Liver (tissue), 9 donors: ENCODE data around the gene RNPEP. TPM values are rescaled to one million over a fixed set of nuclear protein-coding genes. Genes with fewer than 3 reads are reported as not detected.

ENCODE experiments used
- DNase-seq: peaks from one replicate; pipeline ENCODE4 v3.0.0-alpha.2; 2017; ENCODE audit warnings: low spot score
- H3K27ac ChIP-seq, 2 donors: one replicate each; pipeline ENCODE4 v1.7.0; 2013; ENCODE audit warnings: inconsistent platforms in 2 of 2, low read length in 2 of 2, control low read depth in 1 of 2, low read depth in 1 of 2, mild to moderate bottlenecking in 1 of 2
- H3K27me3 ChIP-seq, 4 donors: one replicate each; pipeline versions ENCODE4 v1.6.1 to v1.7.0; 2013; ENCODE audit warnings: low read length in 3 of 4, inconsistent platforms in 1 of 4, mild to moderate bottlenecking in 1 of 4, moderate library complexity in 1 of 4; ENCODE audit not compliant: control insufficient read depth in 4 of 4, insufficient read depth in 4 of 4
- H3K36me3 ChIP-seq, 4 donors: one replicate each; pipeline versions ENCODE4 v1.6.1 to v1.7.0; 2013; ENCODE audit warnings: low read length in 3 of 4, mild to moderate bottlenecking in 3 of 4, low read depth in 1 of 4, moderate library complexity in 1 of 4; ENCODE audit not compliant: control insufficient read depth in 4 of 4, insufficient read depth in 3 of 4
- H3K4me1 ChIP-seq, 4 donors: one replicate each; pipeline versions ENCODE4 v1.6.1 to v1.7.0; 2013; ENCODE audit warnings: low read length in 3 of 4, mild to moderate bottlenecking in 3 of 4, moderate library complexity in 1 of 4; ENCODE audit not compliant: control insufficient read depth in 4 of 4, insufficient read depth in 4 of 4
- H3K4me3 ChIP-seq, 3 donors: one replicate each; pipeline versions ENCODE4 v1.6.1 to v1.7.0; 2013; ENCODE audit warnings: low read length in 3 of 3, control low read depth in 1 of 3, low read depth in 1 of 3, mild to moderate bottlenecking in 1 of 3
- H3K9ac ChIP-seq, 2 donors: one replicate each; pipeline ENCODE4 v1.7.0; 2013; ENCODE audit warnings: low read length in 2 of 2, mild to moderate bottlenecking in 2 of 2, moderate library complexity in 2 of 2, control low read depth in 1 of 2, low read depth in 1 of 2
- H3K9me3 ChIP-seq, 4 donors: one replicate each; pipeline versions ENCODE4 v1.6.1 to v1.7.0; 2013; ENCODE audit warnings: low read length in 3 of 4; ENCODE audit not compliant: control insufficient read depth in 4 of 4
- ATF3 ChIP-seq: IDR thresholded peaks from 2 replicates; pipeline ENCODE4 v1.6.1; 2016; ENCODE audit warnings: antibody characterized with exemption
- CTCF ChIP-seq: fragments of 150-350 bp; IDR thresholded peaks from 2 replicates; pipeline ENCODE4 v1.5.1; 2017; ENCODE audit warnings: improper control_type of control experiment, low read depth, low read length; ENCODE audit not compliant: missing input control
- EGR1 ChIP-seq, 2 donors: IDR thresholded peaks; 2 replicates each; pipeline ENCODE4 v1.6.1; 2016 to 2018; ENCODE audit warnings: antibody characterized with exemption in 2 of 2, low read depth in 2 of 2
- FOXA1 ChIP-seq: IDR thresholded peaks from 2 replicates; pipeline ENCODE4 v1.6.1; 2016; ENCODE audit warnings: antibody characterized with exemption
- FOXA2 ChIP-seq: IDR thresholded peaks from 2 replicates; pipeline ENCODE4 v1.6.1; 2016; ENCODE audit warnings: antibody characterized with exemption
- GABPA ChIP-seq, 2 donors: IDR thresholded peaks in 1 of 2; conservative IDR thresholded peaks in 1 of 2; 2 replicates each; pipeline ENCODE4 v1.6.1; 2016; ENCODE audit warnings: antibody characterized with exemption in 2 of 2, mild to moderate bottlenecking in 1 of 2, moderate library complexity in 1 of 2
- HNF4A ChIP-seq, 2 donors: conservative IDR thresholded peaks; 2 replicates each; pipeline ENCODE4 v1.6.1; 2016; ENCODE audit warnings: antibody characterized with exemption in 2 of 2, mild to moderate bottlenecking in 2 of 2
- HNF4G ChIP-seq: IDR thresholded peaks from 2 replicates; pipeline ENCODE4 v1.6.1; 2016; ENCODE audit warnings: antibody characterized with exemption
- JUND ChIP-seq, 2 donors: IDR thresholded peaks; 2 replicates each; pipeline ENCODE4 v1.6.1; 2016; ENCODE audit warnings: antibody characterized with exemption in 2 of 2
- MAX ChIP-seq: IDR thresholded peaks from 2 replicates; pipeline ENCODE4 v1.6.1; 2016; ENCODE audit warnings: antibody characterized with exemption
- NR2F2 ChIP-seq: IDR thresholded peaks from 2 replicates; pipeline ENCODE4 v1.6.1; 2016; ENCODE audit warnings: antibody characterized with exemption
- RAD21 ChIP-seq, 2 donors: IDR thresholded peaks; 2 replicates each; pipeline ENCODE4 v1.6.1; 2016; ENCODE audit warnings: antibody characterized with exemption in 2 of 2, mild to moderate bottlenecking in 2 of 2
- REST ChIP-seq: IDR thresholded peaks from 2 replicates; pipeline ENCODE4 v1.6.1; 2016; ENCODE audit warnings: antibody characterized with exemption, mild to moderate bottlenecking
- RXRA ChIP-seq, 2 donors: IDR thresholded peaks; 2 replicates each; pipeline ENCODE4 v1.6.1; 2017 to 2018; ENCODE audit warnings: antibody characterized with exemption in 2 of 2, mild to moderate bottlenecking in 1 of 2
- SP1 ChIP-seq: IDR thresholded peaks from 2 replicates; pipeline ENCODE4 v1.6.1; 2018; ENCODE audit warnings: antibody characterized with exemption, mild to moderate bottlenecking
- TAF1 ChIP-seq: conservative IDR thresholded peaks from 2 replicates; pipeline ENCODE4 v1.6.1; 2016; ENCODE audit warnings: antibody characterized with exemption, mild to moderate bottlenecking
- YY1 ChIP-seq: IDR thresholded peaks from 2 replicates; pipeline ENCODE4 v1.6.1; 2016; ENCODE audit warnings: antibody characterized with exemption, mild to moderate bottlenecking
- ZBTB33 ChIP-seq: IDR thresholded peaks from 2 replicates; pipeline ENCODE4 v1.6.1; 2016; ENCODE audit warnings: antibody characterized with exemption
- WGBS: extraction: QIAGEN DNeasy Blood & Tissue Kit; methylation state at CpG from one replicate; pipeline ENCODE4 v1.1.7; 2013; 5-methylcytosine and 5-hydroxymethylcytosine counted together
- polyA plus RNA-seq, 2 donors: library from polyadenylated mRNA; stranded (reverse) in 1 of 2; unstranded in 1 of 2; fragments of 200-250 nt in 1 of 2; fragments of >200 nt in 1 of 2; fragmentation: Nextera tagmentation in 1 of 2; extraction: Ambion mirVana in 1 of 2; gene quantifications; one replicate each; pipeline versions ENCODE4 v1.2.1 to v1.2.3, GENCODE V29; 2013 to 2015
- total RNA-seq, 2 donors: library from RNA; depleted of rRNA; stranded (reverse); fragments of >200 nt; gene quantifications; one replicate each; pipeline ENCODE4 v1.2.3, GENCODE V29; 2014
- donor health status: healthy.
- donor health status: healthy.
- donor health status: healthy.
- donor health status: healthy.
- donor health status: healthy.

Gene RNPEP
- total and polyA plus RNA-seq, 4 donors: 16.3 to 26.5 (median 21.0) TPM

- Histone ChIP-seq H3K36me3 (no peaks in the 10 kb centered on the region), H3K9me3 (no peaks in the 10 kb centered on the region), H3K4me3 (no peak overlapping the region), H3K27me3 (peaks cover 0 to 3% (median 1%) of the 10 kb centered on the region in 4 donors), H3K9ac (no peak overlapping the region), H3K4me1 (no peaks in the 10 kb centered on the region), H3K27ac (no peak overlapping the region)
- TF ChIP-seq RAD21 (IDR thresholded peaks at IDR 0.05) (peak in 1 of 2 donors; percentile 22), ZBTB33 (no peak), EGR1 (IDR thresholded peaks at IDR 0.05; ENCODE audit: low read depth in 2 of 2) (no peak)
- DNase-seq: no peak
- 69% methylated on average over 4 of the region's 4 CpGs for WGBS
These were observed 37.3 kb upstream of the RNPEP start for GRCh38 chr1:201945157-201945556.

GRCh38 chr1:201945863-201946223 is 36.6 kb upstream of the RNPEP start:
- peaks cover 0 to 3% (median 1%) of the 10 kb centered on the region in 4 donors for H3K27me3 ChIP-seq
- TF ChIP-seq HNF4G (no peak), NR2F2 (no peak), EGR1 (IDR thresholded peaks at IDR 0.05; ENCODE audit: low read depth in 2 of 2) (no peak), CTCF (no peak), HNF4A (conservative IDR thresholded peaks at IDR 0.05) (no peak), RXRA (IDR thresholded peaks at IDR 0.05) (no peak), TAF1 (no peak), REST (no peak), MAX (no peak), ATF3 (no peak), JUND (IDR thresholded peaks at IDR 0.05) (no peak), SP1 (no peak), GABPA (IDR thresholded peaks at IDR 0.05 in 1 of 2, conservative IDR thresholded peaks at IDR 0.05 in 1 of 2) (no peak), ZBTB33 (no peak), FOXA2 (no peak), YY1 (no peak), FOXA1 (no peak), RAD21 (IDR thresholded peaks at IDR 0.05) (no peak)
- H3K9me3 ChIP-seq: no peaks in the 10 kb centered on the region
- 47% methylated on average over 10 of the region's 10 CpGs for WGBS
- no peaks in the 10 kb centered on the region for H3K4me1 ChIP-seq
- H3K27ac ChIP-seq: peak overlapping the region in 1 of 2 donors; percentile 12
- no peak for DNase-seq
- H3K4me3 ChIP-seq: peak overlapping the region in 2 of 3 donors; percentile 25 to 39
- no peak overlapping the region for H3K9ac ChIP-seq
- H3K36me3 ChIP-seq: no peaks in the 10 kb centered on the region
